ENCODE measurements around the gene MRPL54.
"Not testable (repeated sequence)": the region's sequence is repeated elsewhere in the genome, so short reads cannot be mapped to it uniquely, and the experiment has no call there.

MRPL54 gene

DNA sequence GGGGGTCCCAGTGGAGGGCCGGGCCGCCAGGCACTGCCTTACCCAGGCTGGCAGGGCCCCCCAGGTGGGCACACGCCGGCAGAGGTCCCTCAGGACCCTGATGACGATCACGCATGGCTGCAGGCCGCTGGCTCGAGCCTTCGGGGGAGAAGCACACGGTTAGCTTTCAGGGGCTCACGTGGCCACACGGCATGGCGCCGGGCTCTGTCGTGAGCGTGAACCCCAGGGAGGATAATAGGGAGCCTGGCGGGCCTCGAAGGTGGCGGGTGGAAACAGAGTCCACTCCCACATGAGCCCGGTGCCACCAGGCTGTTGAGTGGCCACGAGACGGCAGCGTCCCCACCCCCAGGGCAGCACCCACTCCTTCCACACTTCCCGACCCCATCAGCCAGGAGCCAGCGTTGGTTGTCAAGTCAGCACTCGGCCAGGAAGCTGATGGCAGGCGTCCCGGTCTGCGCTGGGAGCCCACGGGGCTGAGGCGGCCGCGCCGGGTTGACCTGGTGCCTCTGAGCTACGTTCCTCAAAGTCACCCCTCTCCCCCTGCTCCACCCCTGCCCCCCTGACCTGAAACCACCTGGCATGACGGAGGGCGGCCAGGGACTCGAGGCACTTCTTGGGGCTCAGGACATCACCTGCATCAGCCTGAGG is 48.4 kb downstream of the MRPL54 start:
- DNase-seq (ENCODE audit: low read depth in 2 of 2): no peak

GRCh38 chr19:3813473-3814392 is 51.3 kb downstream of the MRPL54 start:
- no peak for DNase-seq (ENCODE audit: low read depth in 2 of 2)

- DNase-seq (ENCODE audit: low read depth in 2 of 2): no peak
These were observed 52.2 kb downstream of the MRPL54 start for GRCh38 chr19:3814648-3815047.

- DNase-seq (ENCODE audit: low read depth in 2 of 2): not testable (repeated sequence)
These were observed 53.7 kb downstream of the MRPL54 start for GRCh38 chr19:3816148-3816547.

DNA sequence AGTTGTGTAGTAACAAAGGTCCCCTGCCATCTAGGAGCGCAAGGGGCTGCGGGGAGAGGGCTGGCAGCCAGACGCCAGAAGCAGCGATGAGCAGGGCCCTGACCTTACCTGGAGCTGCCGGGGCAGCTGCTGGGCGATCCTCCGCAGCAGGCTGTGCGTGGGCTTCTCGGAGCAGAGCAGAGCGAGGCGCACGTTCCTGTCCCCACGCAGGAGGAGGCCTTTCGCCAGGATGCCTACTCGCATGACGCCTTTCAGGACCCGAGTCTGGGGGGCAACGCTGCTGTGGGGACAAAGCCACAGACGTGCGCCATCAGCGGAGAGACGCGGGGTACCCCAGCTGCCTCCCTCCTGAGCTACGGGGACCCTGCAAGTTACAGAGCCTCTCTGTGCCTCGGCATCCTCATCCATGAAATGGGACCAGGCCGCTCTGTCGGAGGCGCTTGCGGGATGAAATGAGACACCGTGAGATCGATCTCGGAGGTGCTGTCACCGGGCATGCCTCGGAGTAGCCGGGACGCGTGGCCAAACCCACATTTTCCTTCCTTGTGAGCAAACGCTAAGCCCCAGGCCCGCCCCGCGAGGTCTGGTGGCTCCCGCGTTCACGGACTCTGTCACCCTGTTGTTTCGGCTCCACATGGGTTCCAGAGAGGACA is 54.2 kb downstream of the MRPL54 start:
- DNase-seq (ENCODE audit: low read depth in 2 of 2): no peak
